Caco-2 (cell line): Measurements from ENCODE around the gene ZDHHC3. TPM values are rescaled to one million over a fixed set of nuclear protein-coding genes. Genes with fewer than 3 reads are reported as not detected.

Source experiments
- BruUV-seq: library from RNA; stranded (reverse); fragments of 400-500 nt; replicated peaks from 2 replicates; lab custom pipeline; 2021; lab: Mats Ljungman, UMichigan
- CTCF ChIA-PET: fragments of 300-600 bp; sonication (Branson Sonifier 250); formaldehyde crosslinking; loops from one replicate; lab custom pipeline; 2022; ENCODE audit warnings: antibody characterized with exemption; lab: Charles Lee
- POLR2A ChIA-PET: fragments of 300-600 bp; sonication (Branson Sonifier 250); formaldehyde crosslinking; loops from one replicate; lab custom pipeline; 2022; ENCODE audit warnings: antibody characterized with exemption; lab: Charles Lee
- DNase-seq, 2 experiments: peaks; one replicate each; pipeline versions ENCODE4 v3.0.0 to v3.0.0-alpha.2; 2020 to 2022
- H3K27me3 ChIP-seq: replicated peaks from 2 replicates; pipeline ENCODE4 v1.6.0; 2011; ENCODE audit warnings: low read length; ENCODE audit not compliant: control insufficient read depth, insufficient read depth
- H3K36me3 ChIP-seq: 2 replicates; pipeline ENCODE4 v1.5.1; 2011; ENCODE audit warnings: low read length; ENCODE audit not compliant: control insufficient read depth, insufficient read depth
- H3K4me1 ChIP-seq: fragments of 250-450 bp; sonication (Bioruptor Pico); 2 replicates; pipeline ENCODE4 v1.5.1; 2020; ENCODE audit warnings: mild to moderate bottlenecking
- H3K4me3 ChIP-seq: 2 replicates; pipeline ENCODE4 v1.5.1; 2011; ENCODE audit warnings: low read depth, mild to moderate bottlenecking, control low read depth, low read length
- H3K9me3 ChIP-seq: fragments of 250-450 bp; sonication (Bioruptor Pico); 2 replicates; pipeline ENCODE4 v1.5.1; 2020; ENCODE audit warnings: mild to moderate bottlenecking, moderate library complexity
- H3K27ac Mint-ChIP-seq: one replicate; pipeline ENCODE4 v1.8.0; 2022; ENCODE audit warnings: mixed read lengths; ENCODE audit not compliant: unreplicated experiment
- H3K27me3 Mint-ChIP-seq: one replicate; pipeline ENCODE4 v1.8.0; 2022; ENCODE audit warnings: mixed read lengths; ENCODE audit not compliant: insufficient read depth, unreplicated experiment
- H3K36me3 Mint-ChIP-seq: one replicate; pipeline ENCODE4 v1.8.0; 2022; ENCODE audit warnings: mild to moderate bottlenecking, mixed read lengths; ENCODE audit not compliant: insufficient read depth, unreplicated experiment
- H3K4me1 Mint-ChIP-seq: one replicate; pipeline ENCODE4 v1.8.0; 2022; ENCODE audit warnings: low read depth, mixed read lengths; ENCODE audit not compliant: unreplicated experiment
- H3K4me3 Mint-ChIP-seq: one replicate; pipeline ENCODE4 v1.8.0; 2022; ENCODE audit warnings: mild to moderate bottlenecking, moderate library complexity, mixed read lengths; ENCODE audit not compliant: unreplicated experiment
- H3K9me3 Mint-ChIP-seq: one replicate; pipeline ENCODE4 v1.8.0; 2022; ENCODE audit warnings: mixed read lengths; ENCODE audit not compliant: unreplicated experiment
- CTCF ChIP-seq, 2 experiments: fragments of 200-600 bp in 1 of 2; IDR thresholded peaks; 1 replicate in 1 of 2; 2 replicates in 1 of 2; pipeline versions ENCODE4 v1.5.1 to v1.8.0; 2011 to 2022; ENCODE audit warnings: antibody characterized with exemption in 1 of 2, control low read depth in 1 of 2, inconsistent platforms in 1 of 2, low read depth in 1 of 2, low read length in 1 of 2, mild to moderate bottlenecking in 1 of 2, moderate library complexity in 1 of 2; ENCODE audit not compliant: insufficient read depth in 1 of 2, severe bottlenecking in 1 of 2, unreplicated experiment in 1 of 2
- intact Hi-C: fragments of 100-400 bp; cut with micrococcal nuclease; formaldehyde crosslinking; loops from one replicate; pipeline ENCODE4 v1.10.0; 2022; ENCODE audit not compliant: unreplicated experiment
- total RNA-seq: library from RNA; stranded (reverse); gene quantifications from 2 replicates; pipeline ENCODE4 v1.2.3, GENCODE V29; 2022

The ZDHHC3 gene
- total RNA-seq, 1 experiment from 2014 or later: 71.3 TPM

DNA sequence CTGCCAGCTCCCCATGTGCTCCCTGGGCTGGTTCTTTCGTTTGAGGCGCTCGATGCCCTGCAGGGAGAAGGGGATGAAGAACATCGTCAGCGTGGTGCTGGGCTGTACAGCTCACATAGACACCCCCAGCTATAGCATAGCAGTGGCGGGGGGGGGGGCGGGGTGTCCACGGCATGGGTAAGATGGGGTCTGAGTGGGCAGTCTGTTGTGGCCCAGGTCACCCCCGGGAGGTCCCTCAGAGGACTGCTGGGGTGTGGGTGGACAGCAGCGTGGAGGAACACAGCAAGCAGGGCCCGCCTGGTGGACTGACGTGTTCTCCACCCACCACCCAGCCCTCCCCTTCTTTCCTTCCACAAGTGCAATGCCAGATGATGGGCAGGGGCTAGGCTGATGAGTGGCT, 57.9 kb downstream of the ZDHHC3 start:
- Mint-ChIP-seq H3K9me3 (no peaks in the 10 kb centered on the region), H3K4me1 (no peaks in the 10 kb centered on the region), H3K27ac (no peak overlapping the region), H3K36me3 (peaks cover 10% of the 10 kb centered on the region), H3K4me3 (no peak overlapping the region), H3K27me3 (no peaks in the 10 kb centered on the region)
- Histone ChIP-seq H3K4me3 (no peak overlapping the region), H3K9me3 (no peaks in the 10 kb centered on the region), H3K4me1 (no peaks in the 10 kb centered on the region), H3K36me3 (no peaks in the 10 kb centered on the region), H3K27me3 (no peaks in the 10 kb centered on the region)
- ChIA-PET POLR2A (no interaction called here), CTCF (no interaction called here)
- intact Hi-C loops: no loop called here
- TF ChIP-seq CTCF (IDR thresholded peaks at IDR 0.05; ENCODE audit: insufficient read depth in 1 of 2, low read depth in 1 of 2, low read length in 1 of 2, severe bottlenecking in 1 of 2, unreplicated experiment in 1 of 2): no peak
- no TSS peak for BruUV-seq
- DNase-seq: no peak

- no peak for DNase-seq
- CTCF ChIA-PET: interaction anchor here (0.5 to 0.6 kb wide), 2 partner anchors 203 to 1021 kb away, joined by 3 to 5 read pairs; partner anchors contain the start of gene ZNF502
- Histone ChIP-seq H3K27me3 (no peaks in the 10 kb centered on the region), H3K4me3 (no peak overlapping the region), H3K36me3 (no peaks in the 10 kb centered on the region), H3K4me1 (no peaks in the 10 kb centered on the region), H3K9me3 (no peaks in the 10 kb centered on the region)
- POLR2A ChIA-PET: interaction anchor here (0.5 kb wide), 1 partner anchor 60 kb away, joined by 5 read pairs; the partner anchor contains the start of genes EXOSC7 and ZDHHC3
- Mint-ChIP-seq H3K27ac (no peak overlapping the region), H3K4me3 (no peak overlapping the region), H3K36me3 (peaks cover 10% of the 10 kb centered on the region), H3K9me3 (no peaks in the 10 kb centered on the region), H3K4me1 (no peaks in the 10 kb centered on the region), H3K27me3 (no peaks in the 10 kb centered on the region)
- intact Hi-C loops: no loop called here
- BruUV-seq: no TSS peak
- no peak for TF ChIP-seq CTCF (IDR thresholded peaks at IDR 0.05; ENCODE audit: insufficient read depth in 1 of 2, low read depth in 1 of 2, low read length in 1 of 2, severe bottlenecking in 1 of 2, unreplicated experiment in 1 of 2)
These were observed 60.1 kb downstream of the ZDHHC3 start for GRCh38 chr3:44915702-44916438.

GRCh38 chr3:44914936-44915335, 61.0 kb downstream of the ZDHHC3 start:
- Histone ChIP-seq H3K4me3 (no peak overlapping the region), H3K4me1 (no peaks in the 10 kb centered on the region), H3K36me3 (no peaks in the 10 kb centered on the region), H3K9me3 (no peaks in the 10 kb centered on the region), H3K27me3 (no peaks in the 10 kb centered on the region)
- CTCF ChIA-PET: interaction anchor here (0.6 to 1.0 kb wide), 2 partner anchors 13 to 155 kb away, joined by 3 to 4 read pairs; no protein-coding TSS in a partner anchor
- Mint-ChIP-seq H3K27me3 (no peaks in the 10 kb centered on the region), H3K4me3 (no peak overlapping the region), H3K27ac (no peak overlapping the region), H3K9me3 (no peaks in the 10 kb centered on the region), H3K36me3 (peaks cover 10% of the 10 kb centered on the region), H3K4me1 (no peaks in the 10 kb centered on the region)
- peak in 1 of 2 experiments; percentile 27 for DNase-seq
- intact Hi-C loops: no loop called here
- BruUV-seq: no TSS peak
- POLR2A ChIA-PET: interaction anchor here (0.6 kb wide), 1 partner anchor 83 kb away, joined by 4 read pairs; no protein-coding TSS in a partner anchor
- peak in 1 of 2 experiments; percentile 35 for TF ChIP-seq CTCF (IDR thresholded peaks at IDR 0.05; ENCODE audit: insufficient read depth in 1 of 2, low read depth in 1 of 2, low read length in 1 of 2, severe bottlenecking in 1 of 2, unreplicated experiment in 1 of 2)
